H1 (cell line): Measurements from ENCODE around the gene TBX21.

Experiments used
- CREB1 ChIP-seq: IDR thresholded peaks from 2 replicates; pipeline ENCODE4 v1.6.1; 2012; ENCODE audit warnings: inconsistent platforms
- CTCF ChIP-seq, 3 experiments: IDR thresholded peaks; 1 replicate in 2 of 3; 2 replicates in 1 of 3; pipeline versions ENCODE4 v1.5.1 to v1.6.1; 2011; ENCODE audit warnings: low read length in 3 of 3, mild to moderate bottlenecking in 3 of 3, inconsistent platforms in 2 of 3, low read depth in 1 of 3, moderate library complexity in 1 of 3; ENCODE audit not compliant: insufficient read depth in 1 of 3; ENCODE audit errors: control extremely low read depth in 1 of 3
- EZH2 ChIP-seq: fragments of 200-600 bp; sonication (generic); IDR thresholded peaks from 2 replicates; pipeline ENCODE4 v1.7.1; 2012; ENCODE audit warnings: low read depth, mild to moderate bottlenecking, moderate library complexity, low read length, inconsistent platforms; ENCODE audit not compliant: severe bottlenecking
- HDAC6 ChIP-seq: IDR thresholded peaks from one replicate; pipeline ENCODE4 v1.7.1; 2012; ENCODE audit warnings: low read depth, mild to moderate bottlenecking, inconsistent platforms, low read length, moderate library complexity
- POLR2AphosphoS5 ChIP-seq: IDR thresholded peaks from 2 replicates; pipeline ENCODE4 v1.6.1; 2011; ENCODE audit warnings: low read depth, low read length
- SP1 ChIP-seq: IDR thresholded peaks from 2 replicates; pipeline ENCODE4 v1.6.1; 2011; ENCODE audit warnings: low read depth, low read length
- SP2 ChIP-seq: IDR thresholded peaks from 2 replicates; pipeline ENCODE4 v1.6.1; 2012; ENCODE audit warnings: mild to moderate bottlenecking, low read length, inconsistent platforms
- YY1 ChIP-seq: IDR thresholded peaks from 2 replicates; pipeline ENCODE4 v1.6.1; 2011; ENCODE audit warnings: low read depth, mild to moderate bottlenecking, low read length

DNA sequence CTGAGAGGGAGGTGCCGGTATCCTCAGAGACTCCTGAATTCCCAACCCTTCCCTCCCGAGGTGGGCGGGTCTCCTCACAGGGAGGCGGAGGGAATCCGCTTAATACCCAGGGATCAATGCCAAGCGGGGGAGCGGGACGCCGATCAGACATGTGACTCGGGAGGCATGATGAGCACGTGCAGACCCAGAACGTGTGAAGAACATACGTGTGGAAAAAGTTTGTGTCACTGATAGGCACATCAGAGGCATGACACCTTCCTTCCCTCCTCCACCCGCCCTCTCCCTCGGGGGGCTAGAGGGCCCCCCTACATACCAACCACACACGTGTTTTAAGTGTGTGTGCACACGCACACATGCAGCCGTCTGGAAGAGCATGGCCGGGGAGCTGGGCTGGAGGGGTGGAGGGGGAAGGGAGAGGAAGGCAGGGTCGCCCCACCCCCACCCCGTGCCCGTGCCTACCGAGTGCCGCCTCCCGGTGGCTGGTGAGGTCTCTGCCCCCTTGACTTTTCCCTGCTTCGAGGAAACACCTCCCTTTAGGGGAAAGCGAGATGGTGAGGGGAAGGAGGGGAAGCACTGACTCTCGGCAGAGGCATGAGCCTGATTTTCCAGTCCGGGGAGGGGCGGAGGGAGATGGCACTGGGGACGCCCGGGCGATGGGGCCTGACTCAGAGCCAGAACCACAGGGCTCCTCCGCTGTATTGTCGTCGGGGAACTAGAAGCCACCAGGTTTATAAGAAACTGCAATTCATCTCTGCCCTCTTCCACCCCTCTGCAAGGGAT lies 12.1 kb upstream of the TBX21 start:
- TF ChIP-seq SP1 = no peak
- TF ChIP-seq CTCF (IDR thresholded peaks at IDR 0.05; ENCODE audit: control extremely low read depth in 1 of 3, insufficient read depth in 1 of 3, low read depth in 1 of 3, low read length in 3 of 3) = peak; percentile 17 to 38 (median 28); a peak in 2 of 4 replicates
- TF ChIP-seq EZH2 = no peak
- TF ChIP-seq SP2 = no peak
- no peak for TF ChIP-seq CREB1
- no peak for TF ChIP-seq POLR2AphosphoS5
- TF ChIP-seq HDAC6 = no peak
- no peak for TF ChIP-seq YY1
